GM19395 (cell line): ENCODE results near the gene ISY1.
A peak's percentile ranks its signal among the peaks of the same experiment; 100 is the strongest.
"Not testable (repeated sequence)": the region's sequence is repeated elsewhere in the genome, so short reads cannot be mapped to it uniquely, and the experiment has no call there.

Experiments used
- ATAC-seq: cut with Tn5 transposase; IDR thresholded peaks from one replicate; pipeline ENCODE4 v1.9.1; 2021; ENCODE audit warnings: mild to moderate bottlenecking, moderate library complexity; ENCODE audit not compliant: unreplicated experiment

The ISY1 gene

GRCh38 chr3:129160891-129161859 lies at the start of gene ISY1:
TSS of gene ISY1 (minus strand) at chr3:129161063. CDS start at chr3:129160975, 88 bp downstream.
- ATAC-seq: peak; percentile 87

GRCh38 chr3:129207479-129207878 lies 46.6 kb upstream of the ISY1 start:
- no peak for ATAC-seq

GRCh38 chr3:129205109-129205832 lies 44.4 kb upstream of the ISY1 start:
- ATAC-seq: no peak

- ATAC-seq: no peak
Measured at GRCh38 chr3:129204473-129204872, 43.6 kb upstream of the ISY1 start.

GRCh38 chr3:129199366-129199765 lies 38.5 kb upstream of the ISY1 start:
- ATAC-seq: no peak

- ATAC-seq: no peak
Measured at GRCh38 chr3:129197321-129197720, 36.5 kb upstream of the ISY1 start.

- ATAC-seq: no peak
Measured at GRCh38 chr3:129196601-129197000, 35.7 kb upstream of the ISY1 start.

- no peak for ATAC-seq
Measured at GRCh38 chr3:129195731-129196256, 34.9 kb upstream of the ISY1 start.

- ATAC-seq: not testable (repeated sequence)
Measured at GRCh38 chr3:129189793-129190192, 28.9 kb upstream of the ISY1 start.

- no peak for ATAC-seq
Measured at GRCh38 chr3:129187857-129188256, 27.0 kb upstream of the ISY1 start.

- ATAC-seq: no peak
Measured at GRCh38 chr3:129185783-129186182, 24.9 kb upstream of the ISY1 start.

GRCh38 chr3:129184784-129185542 lies 24.1 kb upstream of the ISY1 start:
- ATAC-seq: not testable (repeated sequence)

- peak; percentile 12 for ATAC-seq
Measured at GRCh38 chr3:129184396-129184657, 23.5 kb upstream of the ISY1 start.

GRCh38 chr3:129183569-129184395 lies 22.9 kb upstream of the ISY1 start, which contains the start of gene CNBP:
TSS of gene CNBP (minus strand) at chr3:129183896. CDS start at chr3:129171757, 12,139 bp downstream.
- peak; percentile 93 for ATAC-seq

- no peak for ATAC-seq
Measured at GRCh38 chr3:129182390-129183185, 21.7 kb upstream of the ISY1 start.

GRCh38 chr3:129181819-129182218 lies 21.0 kb upstream of the ISY1 start:
- ATAC-seq: no peak

GRCh38 chr3:129180461-129180860 lies 19.6 kb upstream of the ISY1 start:
- no peak for ATAC-seq

- ATAC-seq: no peak
Measured at GRCh38 chr3:129176051-129176450, 15.2 kb upstream of the ISY1 start.

- ATAC-seq: no peak
Measured at GRCh38 chr3:129173725-129174124, 12.9 kb upstream of the ISY1 start.
